Measurements from ENCODE around the gene PACSIN2.

The PACSIN2 gene

GRCh38 chr22:42947211-42947990, 67.5 kb downstream of the PACSIN2 start:
- peaks cover 13% of the 10 kb centered on the region for H3K36me3 Mint-ChIP-seq (ENCODE audit: low read depth)
- H3K27me3 Mint-ChIP-seq (ENCODE audit: low read depth, poor library complexity), result no peaks in the 10 kb centered on the region
- no peak for DNase-seq
- peak overlapping the region; percentile 62 for H3K27ac Mint-ChIP-seq
- peaks cover 56% of the 10 kb centered on the region for H3K4me1 Mint-ChIP-seq
- H3K4me3 Mint-ChIP-seq, result no peak overlapping the region
- TF ChIP-seq CTCF (IDR thresholded peaks at IDR 0.05), result no peak
- no peaks in the 10 kb centered on the region for H3K9me3 Mint-ChIP-seq

- peaks cover 51% of the 10 kb centered on the region for H3K4me1 Mint-ChIP-seq
- no peaks in the 10 kb centered on the region for H3K27me3 Mint-ChIP-seq (ENCODE audit: low read depth, poor library complexity)
- peak overlapping the region; percentile 49 for H3K27ac Mint-ChIP-seq
- H3K9me3 Mint-ChIP-seq, result no peaks in the 10 kb centered on the region
- peaks cover 14% of the 10 kb centered on the region for H3K36me3 Mint-ChIP-seq (ENCODE audit: low read depth)
- no peak for TF ChIP-seq CTCF (IDR thresholded peaks at IDR 0.05)
- H3K4me3 Mint-ChIP-seq, result no peak overlapping the region
- DNase-seq, result no peak
Measured at GRCh38 chr22:42946546-42947198, 68.3 kb downstream of the PACSIN2 start.

DNA sequence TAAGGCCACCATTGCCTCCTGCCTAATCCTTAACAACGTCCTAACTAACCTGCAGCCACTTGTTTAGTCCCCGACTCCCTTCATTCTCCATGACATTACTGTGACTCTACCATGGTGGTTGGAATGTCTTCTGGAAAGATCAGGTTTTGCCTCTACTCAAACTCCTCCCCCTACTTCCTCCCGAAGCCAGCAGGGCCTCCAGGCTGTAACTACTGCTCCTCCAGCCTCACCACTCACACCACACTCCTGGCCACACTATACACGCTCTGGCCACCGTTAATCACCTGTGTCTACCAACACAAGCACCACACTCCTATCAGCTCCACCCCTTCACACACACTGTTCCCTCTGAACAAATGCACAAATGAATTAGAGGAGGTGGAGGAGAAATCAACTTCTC, 69.2 kb downstream of the PACSIN2 start:
- H3K36me3 Mint-ChIP-seq (ENCODE audit: low read depth), result peaks cover 14% of the 10 kb centered on the region
- peak overlapping the region; percentile 37 for H3K27ac Mint-ChIP-seq
- TF ChIP-seq CTCF (IDR thresholded peaks at IDR 0.05), result no peak
- H3K4me3 Mint-ChIP-seq, result no peak overlapping the region
- DNase-seq, result no peak
- no peaks in the 10 kb centered on the region for H3K27me3 Mint-ChIP-seq (ENCODE audit: low read depth, poor library complexity)
- H3K9me3 Mint-ChIP-seq, result no peaks in the 10 kb centered on the region
- H3K4me1 Mint-ChIP-seq, result peaks cover 53% of the 10 kb centered on the region

GRCh38 chr22:42945027-42945426, 69.9 kb downstream of the PACSIN2 start:
- DNase-seq, result no peak
- no peaks in the 10 kb centered on the region for H3K27me3 Mint-ChIP-seq (ENCODE audit: low read depth, poor library complexity)
- no peaks in the 10 kb centered on the region for H3K9me3 Mint-ChIP-seq
- H3K36me3 Mint-ChIP-seq (ENCODE audit: low read depth), result peaks cover 14% of the 10 kb centered on the region
- no peak for TF ChIP-seq CTCF (IDR thresholded peaks at IDR 0.05)
- peaks cover 58% of the 10 kb centered on the region for H3K4me1 Mint-ChIP-seq
- H3K4me3 Mint-ChIP-seq, result no peak overlapping the region
- peak overlapping the region; percentile 41 for H3K27ac Mint-ChIP-seq

GRCh38 chr22:42944409-42944808, 70.5 kb downstream of the PACSIN2 start:
- Mint-ChIP-seq H3K27ac (no peak overlapping the region), H3K4me1 (peaks cover 58% of the 10 kb centered on the region), H3K27me3 (ENCODE audit: low read depth, poor library complexity) (no peaks in the 10 kb centered on the region), H3K36me3 (ENCODE audit: low read depth) (peaks cover 14% of the 10 kb centered on the region), H3K4me3 (no peak overlapping the region), H3K9me3 (no peaks in the 10 kb centered on the region)
- no peak for TF ChIP-seq CTCF (IDR thresholded peaks at IDR 0.05)
- no peak for DNase-seq

Data from nephron progenitor cell (in vitro differentiated cells).